ENCODE measurements around the gene ABTB2.
"Not testable (repeated sequence)": the region's sequence is repeated elsewhere in the genome, so short reads cannot be mapped to it uniquely, and the experiment has no call there.

ABTB2 gene

DNA sequence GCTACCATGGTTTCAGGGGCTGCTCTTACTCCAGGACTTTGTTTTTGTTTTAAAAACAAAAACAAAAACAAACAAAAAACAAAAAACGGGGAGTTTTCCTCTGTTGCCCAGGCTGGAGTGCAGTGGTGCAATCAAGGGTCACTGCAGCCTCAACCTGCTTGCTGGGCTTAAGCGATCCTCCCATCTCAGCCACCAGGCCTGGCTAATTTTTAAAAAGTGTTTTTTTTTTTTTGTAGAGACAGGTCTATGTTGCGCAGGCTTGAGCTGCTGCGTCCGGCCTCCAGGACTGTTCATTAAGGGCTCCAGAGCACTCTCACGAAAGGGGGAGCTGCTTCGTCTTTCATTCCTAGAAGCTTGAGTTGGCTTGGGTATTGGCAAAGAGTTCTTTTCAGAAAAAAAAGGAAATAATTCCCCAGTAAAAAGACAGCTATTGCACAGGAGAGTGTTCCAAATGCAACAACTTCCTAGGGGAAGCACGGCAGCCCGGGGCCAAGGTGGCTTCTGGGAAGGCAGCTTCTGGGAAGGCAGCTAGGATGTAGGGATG is 173.9 kb downstream of the ABTB2 start:
- no peak overlapping the region for H3K27ac ChIP-seq (ENCODE audit: low read depth, low read length)
- H3K4me3 ChIP-seq (ENCODE audit: low read length), result no peak overlapping the region
- H3K4me1 ChIP-seq (ENCODE audit: insufficient read depth, low read length), result peaks cover 31% of the 10 kb centered on the region
- H3K9ac ChIP-seq (ENCODE audit: low read depth, low read length), result no peak overlapping the region
- H3K27me3 ChIP-seq (ENCODE audit: insufficient read depth, low read length), result no peaks in the 10 kb centered on the region
- H3K9me3 ChIP-seq (ENCODE audit: insufficient read depth, low read depth, low read length), result no peaks in the 10 kb centered on the region
- 93% methylated on average over 9 of the region's 9 CpGs for WGBS
- no peaks in the 10 kb centered on the region for H3K36me3 ChIP-seq (ENCODE audit: insufficient read depth, low read length)

DNA sequence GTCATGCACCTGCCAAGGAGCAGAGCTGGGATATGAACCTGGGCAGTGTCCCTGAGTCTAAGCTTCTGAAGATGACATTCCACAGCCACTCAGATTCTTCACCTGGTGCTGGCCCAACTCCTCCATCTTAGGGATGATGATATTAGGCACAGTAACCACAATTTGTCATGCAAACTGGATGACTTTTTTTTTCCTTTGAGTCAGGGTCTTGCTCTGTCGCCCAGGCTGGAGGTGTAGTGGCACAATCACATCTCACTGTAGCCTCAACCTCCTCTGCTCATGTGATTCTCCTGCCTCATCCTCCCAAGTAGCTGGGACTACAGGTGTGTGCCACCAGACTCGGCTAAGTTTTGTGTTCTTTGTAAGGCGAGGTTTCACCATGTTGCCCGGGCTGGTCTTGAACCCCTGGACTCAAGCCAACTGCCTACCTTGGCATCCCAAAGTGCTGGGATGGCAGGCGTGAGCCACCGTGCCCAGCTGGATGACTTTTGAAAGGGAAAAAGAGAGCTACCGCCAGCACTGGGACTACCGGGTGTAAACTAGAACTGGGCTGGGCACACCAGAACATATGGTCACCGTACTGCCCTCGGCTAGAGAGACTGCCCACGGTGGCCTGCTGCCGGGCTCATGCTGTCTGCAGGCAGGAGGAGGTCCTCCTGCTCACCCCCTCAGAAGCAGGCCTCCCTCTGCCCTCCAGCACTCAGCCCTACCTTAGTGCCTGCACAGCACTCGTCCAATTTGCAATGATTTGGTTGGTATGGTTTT is 174.7 kb downstream of the ABTB2 start:
- no peak overlapping the region for H3K27ac ChIP-seq (ENCODE audit: low read depth, low read length)
- WGBS, result 97% methylated on average over 13 of the region's 13 CpGs
- H3K36me3 ChIP-seq (ENCODE audit: insufficient read depth, low read length), result no peaks in the 10 kb centered on the region
- peaks cover 23% of the 10 kb centered on the region for H3K4me1 ChIP-seq (ENCODE audit: insufficient read depth, low read length)
- H3K27me3 ChIP-seq (ENCODE audit: insufficient read depth, low read length), result no peaks in the 10 kb centered on the region
- H3K9me3 ChIP-seq (ENCODE audit: insufficient read depth, low read depth, low read length), result no peaks in the 10 kb centered on the region
- no peak overlapping the region for H3K4me3 ChIP-seq (ENCODE audit: low read length)
- no peak overlapping the region for H3K9ac ChIP-seq (ENCODE audit: low read depth, low read length)

DNA sequence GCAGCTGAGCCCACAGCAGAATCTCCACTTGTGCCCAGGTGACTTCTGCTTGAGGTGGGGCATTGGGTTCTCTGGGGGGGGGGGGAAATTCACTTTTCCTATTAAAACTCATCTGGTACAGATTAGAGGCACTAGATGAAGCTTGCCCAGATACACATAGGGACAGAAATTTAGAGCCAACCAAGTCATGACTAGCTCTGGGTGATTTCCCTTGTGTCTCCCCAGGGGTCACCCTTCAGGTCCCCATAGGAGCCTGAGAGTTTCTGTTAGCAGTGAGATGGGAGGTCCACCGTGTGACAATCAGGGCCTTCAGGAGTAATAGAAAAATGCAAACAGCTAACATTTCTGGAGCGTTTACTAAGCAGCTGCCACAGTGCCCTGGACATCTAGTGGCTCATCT is 175.4 kb downstream of the ABTB2 start:
- no peak overlapping the region for H3K27ac ChIP-seq (ENCODE audit: low read depth, low read length)
- no peaks in the 10 kb centered on the region for H3K36me3 ChIP-seq (ENCODE audit: insufficient read depth, low read length)
- WGBS, result 94% methylated on average over 2 of the region's 2 CpGs
- no peak overlapping the region for H3K9ac ChIP-seq (ENCODE audit: low read depth, low read length)
- peaks cover 20% of the 10 kb centered on the region for H3K4me1 ChIP-seq (ENCODE audit: insufficient read depth, low read length)
- H3K4me3 ChIP-seq (ENCODE audit: low read length), result no peak overlapping the region
- no peaks in the 10 kb centered on the region for H3K9me3 ChIP-seq (ENCODE audit: insufficient read depth, low read depth, low read length)
- H3K27me3 ChIP-seq (ENCODE audit: insufficient read depth, low read length), result no peaks in the 10 kb centered on the region

DNA sequence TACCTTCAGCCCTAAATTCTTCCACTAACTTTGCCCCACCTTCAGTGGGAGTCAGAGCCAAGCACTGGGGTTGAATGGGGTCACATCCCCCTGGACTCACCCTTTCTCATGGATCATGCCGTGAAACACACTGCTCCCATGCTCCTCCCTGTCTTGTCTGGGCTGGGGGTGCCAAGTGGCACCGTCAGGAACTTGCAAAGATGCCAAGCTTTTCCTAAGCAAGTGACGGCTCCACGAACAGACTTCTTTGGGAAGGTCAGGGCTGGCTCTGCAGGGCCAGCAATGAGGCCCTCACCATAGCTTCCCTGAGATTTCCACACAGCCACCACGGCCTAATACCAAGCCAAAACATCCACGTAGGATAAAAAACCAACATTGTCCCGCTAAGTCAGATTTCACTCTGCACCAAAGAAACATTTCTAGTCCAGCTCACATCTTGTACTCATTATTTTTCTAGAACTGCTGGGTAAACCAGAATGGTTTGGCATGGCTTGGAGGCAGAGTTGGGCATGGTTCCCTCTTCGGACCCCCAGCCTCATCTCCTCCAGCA is 175.9 kb downstream of the ABTB2 start:
- peaks cover 18% of the 10 kb centered on the region for H3K4me1 ChIP-seq (ENCODE audit: insufficient read depth, low read length)
- H3K36me3 ChIP-seq (ENCODE audit: insufficient read depth, low read length), result no peaks in the 10 kb centered on the region
- H3K27me3 ChIP-seq (ENCODE audit: insufficient read depth, low read length), result no peaks in the 10 kb centered on the region
- WGBS, result 96% methylated on average over 8 of the region's 8 CpGs
- H3K9ac ChIP-seq (ENCODE audit: low read depth, low read length), result no peak overlapping the region
- H3K27ac ChIP-seq (ENCODE audit: low read depth, low read length), result no peak overlapping the region
- no peaks in the 10 kb centered on the region for H3K9me3 ChIP-seq (ENCODE audit: insufficient read depth, low read depth, low read length)
- no peak overlapping the region for H3K4me3 ChIP-seq (ENCODE audit: low read length)

DNA sequence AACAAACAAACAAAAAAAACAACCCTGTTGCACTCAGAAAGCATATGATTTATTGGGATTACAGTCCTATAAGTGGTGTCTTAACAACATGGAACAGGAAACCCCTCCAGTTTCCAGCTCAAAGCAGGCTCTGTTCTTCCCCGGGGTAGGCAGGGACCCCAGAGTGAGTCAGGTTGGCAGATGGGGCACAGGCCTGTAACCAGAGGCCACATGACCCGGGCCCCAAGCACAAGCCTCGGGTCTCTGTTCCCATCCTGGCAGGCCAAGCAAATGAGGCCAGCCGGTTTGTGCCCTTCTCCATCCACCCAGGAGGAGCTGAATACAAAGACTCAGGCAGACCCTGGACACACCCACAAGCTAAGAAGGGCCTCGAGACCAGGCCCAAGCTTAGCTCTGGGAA is 176.6 kb downstream of the ABTB2 start:
- WGBS, result 70% methylated on average over 5 of the region's 5 CpGs

DNA sequence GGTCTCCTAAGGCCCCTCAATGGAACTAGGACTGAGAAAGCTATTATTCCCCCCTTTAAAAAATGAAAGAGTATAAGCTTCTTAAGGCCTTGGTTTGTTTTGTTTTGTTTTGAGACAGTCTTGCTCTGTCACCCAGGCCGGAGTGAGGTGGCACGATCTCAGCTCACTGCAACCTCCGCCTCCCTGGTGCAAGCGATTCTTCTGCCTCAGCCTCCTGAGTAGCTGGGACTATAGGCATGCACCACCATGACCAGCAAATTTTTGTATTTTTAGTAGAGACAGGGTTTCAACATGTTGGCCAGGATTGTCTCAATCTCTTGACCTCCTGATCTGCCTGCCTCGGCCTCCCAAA is 177.0 kb downstream of the ABTB2 start:
- H3K9me3 ChIP-seq (ENCODE audit: insufficient read depth, low read depth, low read length); H3K36me3 ChIP-seq (ENCODE audit: insufficient read depth, low read length); H3K27ac ChIP-seq (ENCODE audit: low read depth, low read length); H3K27me3 ChIP-seq (ENCODE audit: insufficient read depth, low read length); H3K4me3 ChIP-seq (ENCODE audit: low read length); H3K9ac ChIP-seq (ENCODE audit: low read depth, low read length); H3K4me1 ChIP-seq (ENCODE audit: insufficient read depth, low read length): not testable (repeated sequence)
- WGBS, result over 99% methylated on average over 5 of the region's 5 CpGs

More for the DNA sequence above, 176.6 kb downstream of the ABTB2 start:
- H3K4me1 ChIP-seq (ENCODE audit: insufficient read depth, low read length), result peaks cover 13% of the 10 kb centered on the region
- H3K9ac ChIP-seq (ENCODE audit: low read depth, low read length), result no peak overlapping the region
- H3K36me3 ChIP-seq (ENCODE audit: insufficient read depth, low read length), result no peaks in the 10 kb centered on the region
- H3K27ac ChIP-seq (ENCODE audit: low read depth, low read length), result no peak overlapping the region
- H3K4me3 ChIP-seq (ENCODE audit: low read length), result no peak overlapping the region
- H3K27me3 ChIP-seq (ENCODE audit: insufficient read depth, low read length), result no peaks in the 10 kb centered on the region
- no peaks in the 10 kb centered on the region for H3K9me3 ChIP-seq (ENCODE audit: insufficient read depth, low read depth, low read length)

DNA sequence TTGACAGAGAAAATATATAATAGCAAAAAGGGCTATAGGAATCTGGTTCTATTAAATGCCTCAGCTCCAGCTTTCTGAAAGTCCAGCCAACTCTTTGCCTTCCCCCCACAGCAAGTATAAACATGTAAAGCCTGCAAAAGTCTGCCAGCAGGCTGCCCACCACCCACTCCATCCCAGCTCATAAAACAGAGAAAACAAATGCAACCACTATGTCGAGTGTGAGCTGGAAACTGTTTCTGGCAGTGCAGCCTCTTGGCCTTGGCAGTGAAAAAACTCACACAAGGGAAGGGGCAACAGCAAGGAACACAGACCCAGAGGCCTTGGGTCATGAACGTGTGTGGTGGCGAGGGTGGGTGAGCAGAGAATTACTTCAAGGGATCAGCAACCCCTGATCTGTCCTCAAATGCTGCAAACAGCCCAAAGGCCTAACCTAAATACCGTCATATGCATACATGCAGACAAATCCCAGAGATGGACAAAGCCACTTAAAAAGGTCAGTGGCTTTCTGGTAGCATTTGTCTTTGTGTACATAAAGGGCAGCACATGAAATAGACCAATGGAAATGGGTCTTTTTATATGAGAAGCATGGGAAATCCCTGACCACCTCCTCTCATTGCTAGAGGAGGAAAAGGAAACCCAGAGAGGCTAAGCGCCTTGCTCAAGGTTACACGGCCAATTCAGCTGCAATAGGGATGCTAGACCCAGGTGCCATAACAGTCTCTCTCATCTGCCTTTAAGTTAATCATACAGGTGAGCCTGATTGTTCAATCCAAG is 177.6 kb downstream of the ABTB2 start:
- Histone ChIP-seq H3K36me3 (ENCODE audit: insufficient read depth, low read length) (no peaks in the 10 kb centered on the region), H3K27me3 (ENCODE audit: insufficient read depth, low read length) (no peaks in the 10 kb centered on the region), H3K4me3 (ENCODE audit: low read length) (no peak overlapping the region), H3K9me3 (ENCODE audit: insufficient read depth, low read depth, low read length) (no peaks in the 10 kb centered on the region), H3K9ac (ENCODE audit: low read depth, low read length) (no peak overlapping the region), H3K4me1 (ENCODE audit: insufficient read depth, low read length) (0 out of 2 replicates have a peak, but pooled peaks cover 3% of the 10 kb centered on the region), H3K27ac (ENCODE audit: low read depth, low read length) (no peak overlapping the region)
- WGBS, result 95% methylated on average over 6 of the region's 6 CpGs

DNA sequence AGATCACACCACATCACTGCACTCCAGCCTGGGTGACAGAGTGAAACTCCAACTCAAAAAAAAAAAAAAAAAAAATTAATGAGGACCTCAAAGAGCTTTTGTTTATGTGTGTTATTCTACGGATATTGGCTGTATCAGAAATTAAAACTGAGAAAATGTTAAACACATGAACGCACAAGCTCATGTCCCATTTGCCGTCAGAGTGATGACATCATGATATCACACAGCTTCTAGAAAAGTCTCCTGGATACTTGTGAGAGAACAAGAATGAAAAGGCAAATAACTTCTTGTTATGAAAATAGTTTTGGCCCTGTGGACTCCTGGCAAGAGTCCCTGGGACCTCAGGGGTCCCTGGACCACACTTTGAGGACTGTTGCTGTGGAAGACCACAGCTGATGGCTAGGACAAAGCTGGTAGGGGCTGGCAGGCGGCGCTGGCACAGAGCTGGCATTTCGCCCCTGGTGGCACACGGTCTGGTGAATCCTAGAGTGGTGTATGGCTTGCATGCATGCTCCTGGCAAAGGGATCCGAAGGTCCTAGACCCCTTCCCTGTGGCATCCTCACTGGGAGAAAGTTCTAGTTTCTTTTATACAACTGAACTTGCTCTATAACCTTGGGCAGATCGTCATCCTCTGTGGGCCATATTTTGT is 178.7 kb downstream of the ABTB2 start:
- 0 out of 2 replicates have a peak, but pooled peaks cover 3% of the 10 kb centered on the region for H3K4me1 ChIP-seq (ENCODE audit: insufficient read depth, low read length)
- H3K36me3 ChIP-seq (ENCODE audit: insufficient read depth, low read length), result no peaks in the 10 kb centered on the region
- H3K27me3 ChIP-seq (ENCODE audit: insufficient read depth, low read length), result no peaks in the 10 kb centered on the region
- H3K9me3 ChIP-seq (ENCODE audit: insufficient read depth, low read depth, low read length), result no peaks in the 10 kb centered on the region
- no peak overlapping the region for H3K4me3 ChIP-seq (ENCODE audit: low read length)
- 91% methylated on average over 9 of the region's 9 CpGs for WGBS
- no peak overlapping the region for H3K9ac ChIP-seq (ENCODE audit: low read depth, low read length)
- no peak overlapping the region for H3K27ac ChIP-seq (ENCODE audit: low read depth, low read length)

DNA sequence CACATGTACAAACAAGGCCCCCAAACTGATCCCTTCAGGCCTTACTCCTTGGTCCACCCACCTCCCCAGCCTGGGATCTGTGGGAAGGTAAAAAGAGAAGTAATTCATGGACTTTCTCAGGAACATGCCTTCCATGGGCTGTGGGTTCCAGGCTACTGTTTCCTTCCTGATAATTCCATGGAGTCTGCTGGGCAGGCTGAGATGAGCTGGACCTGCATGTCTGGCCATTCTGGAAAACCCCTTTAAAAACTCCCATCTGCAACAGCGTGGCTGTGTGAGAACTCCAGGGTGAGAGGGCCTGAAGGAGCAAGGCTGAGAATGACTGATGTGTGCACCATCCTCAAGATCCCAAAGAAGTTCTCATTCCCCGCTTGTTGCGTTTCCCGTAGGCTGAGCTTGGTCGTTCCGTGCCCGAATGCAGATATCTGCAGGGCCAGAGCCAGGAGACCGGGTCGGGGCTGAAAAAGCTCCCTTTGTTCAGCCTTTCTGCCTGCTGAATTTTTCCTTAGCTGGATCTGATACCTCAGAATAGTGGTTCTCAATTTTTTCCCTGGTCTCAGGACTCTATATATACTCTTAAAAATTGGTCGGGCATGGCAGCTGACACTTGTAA is 179.5 kb downstream of the ABTB2 start:
- Histone ChIP-seq H3K9me3 (ENCODE audit: insufficient read depth, low read depth, low read length) (no peaks in the 10 kb centered on the region), H3K27ac (ENCODE audit: low read depth, low read length) (no peak overlapping the region), H3K9ac (ENCODE audit: low read depth, low read length) (no peak overlapping the region), H3K4me1 (ENCODE audit: insufficient read depth, low read length) (0 out of 2 replicates have a peak, but pooled peaks cover 3% of the 10 kb centered on the region), H3K27me3 (ENCODE audit: insufficient read depth, low read length) (0 out of 2 replicates have a peak, but pooled peaks cover 4% of the 10 kb centered on the region), H3K4me3 (ENCODE audit: low read length) (no peak overlapping the region), H3K36me3 (ENCODE audit: insufficient read depth, low read length) (no peaks in the 10 kb centered on the region)
- WGBS, result 96% methylated on average over 10 of the region's 10 CpGs

DNA sequence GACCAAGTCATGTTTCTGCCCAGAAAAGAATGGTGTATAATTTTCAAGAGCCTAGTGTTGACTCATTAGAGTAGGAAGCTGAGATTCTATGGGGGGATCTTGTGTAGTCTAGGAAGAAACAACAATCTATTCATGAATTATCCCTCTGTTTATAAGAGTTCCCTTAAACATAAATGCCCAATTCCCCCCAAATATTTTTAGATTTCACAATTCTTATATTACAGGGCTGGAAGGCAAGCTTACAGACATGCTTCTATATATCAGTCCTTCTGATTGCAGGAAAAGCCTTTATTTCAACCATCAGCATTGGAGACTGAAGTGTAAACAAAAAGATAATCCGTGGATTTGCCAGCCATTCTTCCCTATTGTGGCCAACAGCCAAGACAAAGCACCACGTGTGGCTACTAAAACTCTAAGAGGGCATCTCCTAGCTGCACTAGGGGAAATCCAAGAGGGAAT is 181.0 kb downstream of the ABTB2 start:
- Histone ChIP-seq H3K36me3 (ENCODE audit: insufficient read depth, low read length) (no peaks in the 10 kb centered on the region), H3K9me3 (ENCODE audit: insufficient read depth, low read depth, low read length) (no peaks in the 10 kb centered on the region), H3K4me3 (ENCODE audit: low read length) (no peak overlapping the region), H3K27me3 (ENCODE audit: insufficient read depth, low read length) (0 out of 2 replicates have a peak, but pooled peaks cover 7% of the 10 kb centered on the region), H3K27ac (ENCODE audit: low read depth, low read length) (no peak overlapping the region), H3K9ac (ENCODE audit: low read depth, low read length) (no peak overlapping the region), H3K4me1 (ENCODE audit: insufficient read depth, low read length) (0 out of 2 replicates have a peak, but pooled peaks cover 3% of the 10 kb centered on the region)
- WGBS, result 77% methylated on average over 2 of the region's 2 CpGs
